Activated CD4-positive, alpha-beta T cell treated with anti-CD3 and anti-CD28 coated beads, Interleukin-2, amount 50 U/mL, for 48 hours (primary cell): ENCODE measurements around the gene VPS35.
A peak's percentile ranks its signal among the peaks of the same experiment; 100 is the strongest.
"Not testable (repeated sequence)": the region's sequence is repeated elsewhere in the genome, so short reads cannot be mapped to it uniquely, and the experiment has no call there.

Source experiments
- DNase-seq, 2 experiments: peaks; one replicate each; pipeline ENCODE4 v3.0.0-alpha.2; 2020

The VPS35 gene

DNA sequence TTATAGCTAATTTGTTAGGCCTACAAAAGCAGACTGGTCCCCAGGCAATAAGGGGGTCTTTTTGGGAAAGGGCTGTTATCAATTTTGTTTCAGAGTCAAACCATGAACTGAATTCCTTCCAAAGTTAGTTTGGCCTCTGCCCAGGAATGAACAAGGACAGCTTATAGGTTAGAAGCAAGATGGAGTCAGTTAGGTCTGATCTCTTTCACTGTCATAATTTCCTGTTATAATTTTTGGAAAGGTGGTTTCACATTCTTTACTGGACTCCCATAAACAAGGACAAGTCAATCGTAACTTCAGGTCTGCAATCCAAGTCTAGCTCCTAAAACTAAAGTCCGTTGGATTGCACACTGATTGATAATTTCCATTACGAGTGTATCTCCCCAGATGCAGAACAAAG, 37.7 kb downstream of the VPS35 start:
- DNase-seq: no peak

GRCh38 chr16:46650254-46650623, 38.7 kb downstream of the VPS35 start:
- DNase-seq: no peak

DNA sequence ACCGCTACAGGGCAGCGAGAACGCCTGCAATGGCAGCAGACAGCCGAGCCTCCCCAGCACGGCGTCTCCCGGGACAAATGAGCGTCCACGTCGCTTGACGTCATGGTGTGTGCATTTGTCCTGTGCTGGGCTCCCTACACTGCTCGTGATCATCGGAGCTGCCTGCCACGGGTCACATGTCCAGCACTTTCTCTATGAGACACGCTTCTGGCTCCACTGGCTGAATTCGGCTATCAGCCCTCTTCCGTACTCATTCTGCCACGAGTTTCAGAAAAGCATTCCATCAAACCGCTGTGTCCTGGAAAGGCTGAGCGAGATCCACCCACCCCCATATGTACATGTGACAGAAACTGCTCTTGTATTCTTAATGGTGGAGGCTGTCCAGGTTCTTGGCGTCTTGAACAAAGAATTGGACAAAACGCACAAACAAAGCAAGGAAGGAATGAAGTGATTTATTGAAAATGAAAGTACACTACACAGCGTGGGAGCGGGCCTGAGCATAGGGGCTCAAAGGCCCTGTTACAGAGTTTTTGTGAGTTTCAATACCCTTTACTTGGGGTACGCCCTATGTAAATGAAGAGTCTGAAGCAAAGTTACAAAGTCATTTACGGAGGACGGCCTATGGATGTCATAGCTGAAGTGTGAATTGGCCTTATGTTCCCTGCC, 39.3 kb downstream of the VPS35 start:
- no peak for DNase-seq

DNA sequence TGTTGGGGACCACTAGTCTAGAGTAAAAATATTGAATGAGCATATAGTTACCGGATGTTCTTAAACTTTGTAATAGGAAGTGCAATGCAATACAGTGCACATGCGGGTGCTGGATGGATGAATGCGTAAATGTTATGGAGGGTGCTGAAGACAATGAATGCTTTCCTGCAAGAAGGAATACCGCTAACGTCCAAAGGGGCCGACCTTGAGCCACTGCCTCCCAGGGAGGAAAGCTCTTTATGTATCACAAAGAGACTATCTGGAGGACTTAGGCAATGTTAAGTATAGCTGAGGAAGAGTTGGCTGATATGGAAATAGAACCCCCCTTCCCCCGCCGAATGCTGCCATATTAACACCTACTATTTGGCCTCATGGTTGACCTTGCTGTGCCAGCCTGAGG, 40.3 kb downstream of the VPS35 start:
- no peak for DNase-seq

DNA sequence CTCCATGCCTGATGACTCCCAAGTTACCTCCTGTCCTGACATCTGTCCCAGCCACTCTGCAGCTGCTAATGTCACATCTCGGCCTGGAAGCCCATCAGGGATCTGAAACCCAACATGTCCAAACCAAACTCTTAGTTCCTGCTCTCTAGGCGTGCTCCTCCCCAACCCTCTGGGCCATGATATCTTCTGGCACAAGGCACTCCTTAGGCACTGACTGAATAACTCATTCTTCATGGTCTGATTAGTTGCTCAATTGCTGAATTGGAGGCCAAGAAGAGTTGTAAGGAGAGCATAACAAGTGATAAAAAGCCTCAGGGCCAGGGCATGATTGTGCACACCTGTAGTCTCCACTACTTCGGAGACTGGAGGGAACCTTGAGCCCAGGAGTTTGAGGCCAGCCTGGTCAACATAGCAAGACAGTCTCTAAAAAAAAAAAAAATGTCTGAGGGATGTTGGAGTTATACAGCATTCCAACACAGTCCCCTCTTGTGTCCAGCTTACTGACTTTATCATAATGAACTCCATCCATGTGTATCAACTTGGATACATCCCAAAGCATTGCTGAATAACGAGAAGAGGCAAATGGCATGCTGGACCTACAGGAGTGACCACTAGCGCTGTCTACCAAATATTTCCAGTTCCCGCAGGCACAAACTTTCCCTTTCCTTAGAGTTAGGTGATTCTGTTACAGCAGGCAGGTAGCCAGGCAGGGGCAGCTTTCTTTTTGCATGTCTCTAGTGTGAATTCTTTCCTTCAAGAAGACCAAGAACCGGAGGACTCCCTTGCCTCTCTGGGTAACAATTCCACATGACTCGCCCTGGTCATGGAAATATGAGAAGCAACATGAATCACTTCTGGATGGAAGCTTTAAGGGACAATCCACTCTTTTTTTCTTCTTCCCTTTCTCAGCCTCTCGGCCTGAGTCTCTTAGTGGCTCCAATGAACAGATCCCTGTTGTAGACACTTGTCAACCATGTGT, 49.7 kb downstream of the VPS35 start:
- DNase-seq: no peak

- no peak for DNase-seq
Observed at GRCh38 chr16:46632778-46633733, 55.9 kb downstream of the VPS35 start.

DNA sequence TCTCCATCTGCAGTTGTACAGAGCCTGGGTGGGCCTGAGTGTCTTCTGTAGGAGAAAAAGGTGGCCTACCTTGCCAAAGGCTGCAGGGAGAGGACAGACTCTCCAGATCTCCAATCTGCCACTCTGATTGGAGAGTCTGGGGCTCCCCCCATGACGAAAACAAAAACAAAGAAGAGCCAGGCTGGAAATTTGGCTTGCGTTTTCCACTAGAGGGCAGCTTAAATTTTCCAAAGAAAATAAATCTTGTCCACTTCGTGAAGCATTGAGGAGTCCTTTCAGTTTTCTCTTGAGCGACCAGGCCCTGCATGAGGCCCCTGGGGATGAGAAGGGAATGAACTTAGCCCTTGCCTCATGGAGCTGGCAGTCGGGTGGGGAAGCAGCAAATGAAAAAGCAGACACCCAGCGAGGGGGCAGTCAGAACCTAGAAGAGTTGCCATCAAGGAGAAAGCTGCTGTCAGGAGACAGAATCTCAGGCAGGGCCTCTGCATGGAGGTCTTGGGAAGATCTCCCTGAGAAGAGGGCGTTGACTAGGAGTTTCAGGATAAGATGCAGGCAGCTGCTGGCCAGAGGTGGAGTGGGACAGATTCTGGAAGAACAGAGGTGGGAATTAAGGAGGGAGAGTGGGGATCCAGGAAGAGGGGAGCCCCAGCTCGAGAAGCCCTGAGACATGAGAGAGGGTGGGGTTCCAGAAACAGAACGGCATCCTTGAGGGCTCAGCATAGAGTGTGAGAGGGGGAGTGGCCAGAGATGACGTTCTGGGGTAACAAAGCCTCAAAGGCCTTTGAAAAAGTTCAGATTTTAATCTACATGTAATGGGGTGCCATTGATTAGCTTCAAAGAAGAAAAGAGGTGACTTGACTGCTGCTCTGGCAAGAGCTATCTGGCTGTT, 59.4 kb downstream of the VPS35 start:
- DNase-seq: no peak

GRCh38 chr16:46627746-46628145, 61.2 kb downstream of the VPS35 start:
- no peak for DNase-seq

- not testable (repeated sequence) for DNase-seq
Observed at GRCh38 chr16:46626681-46627080, 62.3 kb downstream of the VPS35 start.

GRCh38 chr16:46624862-46625261, 64.1 kb downstream of the VPS35 start:
- not testable (repeated sequence) for DNase-seq

DNA sequence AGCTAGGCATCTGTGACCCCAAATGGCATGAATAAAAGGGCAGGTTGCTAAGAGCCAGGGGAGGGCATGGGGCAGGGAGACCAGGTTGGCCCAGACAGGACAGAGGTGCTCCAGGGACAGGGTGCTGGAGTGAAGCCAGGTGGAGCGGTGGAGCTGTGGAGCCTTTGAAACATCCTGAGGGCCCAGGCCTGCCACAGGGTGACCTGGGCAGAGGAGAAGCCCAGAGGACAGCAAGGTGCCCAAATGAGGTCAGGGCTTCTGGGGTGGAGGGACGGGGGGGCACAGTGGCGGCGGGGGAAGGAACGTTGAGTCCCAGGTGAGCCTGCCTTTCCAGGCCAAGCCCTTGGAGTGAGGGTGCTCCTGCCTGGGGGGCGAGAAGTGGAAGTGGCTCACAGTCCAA, 65.3 kb downstream of the VPS35 start:
- not testable (repeated sequence) for DNase-seq

GRCh38 chr16:46623246-46623645, 65.7 kb downstream of the VPS35 start:
- DNase-seq: not testable (repeated sequence)

DNA sequence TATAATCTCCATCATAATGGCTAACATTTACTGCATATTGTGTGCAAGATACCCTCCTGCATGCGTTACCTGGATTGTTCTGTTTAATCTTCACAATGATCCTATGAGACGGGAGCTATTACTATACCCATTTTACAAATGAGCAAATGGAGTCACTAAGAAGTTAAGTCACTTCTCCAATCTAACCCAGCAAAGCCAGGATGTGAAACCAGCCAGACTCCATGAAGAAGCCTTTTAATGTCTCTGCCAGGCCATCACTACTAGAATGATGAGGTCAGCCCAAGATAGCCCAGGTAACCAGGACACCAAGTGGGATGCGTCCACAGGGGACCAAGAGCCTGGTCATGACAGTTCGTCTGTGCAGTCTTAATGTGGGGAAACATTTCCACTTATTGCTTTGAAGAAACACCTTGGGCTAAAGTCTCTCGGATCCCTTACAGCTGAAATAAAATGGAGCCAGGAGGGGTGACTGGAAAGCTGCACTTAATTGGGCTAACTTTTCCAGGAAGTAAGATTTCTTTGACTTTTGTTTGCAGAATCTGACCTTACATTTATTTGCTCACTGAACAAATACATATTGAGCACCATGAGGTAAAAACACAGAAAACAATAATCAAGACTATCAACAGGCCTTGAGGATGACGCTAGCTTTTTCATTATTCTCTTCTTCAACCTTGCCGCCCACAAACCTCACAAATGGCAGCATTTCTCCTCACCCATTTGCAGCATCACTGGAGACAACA, 66.9 kb downstream of the VPS35 start:
- DNase-seq: no peak

DNA sequence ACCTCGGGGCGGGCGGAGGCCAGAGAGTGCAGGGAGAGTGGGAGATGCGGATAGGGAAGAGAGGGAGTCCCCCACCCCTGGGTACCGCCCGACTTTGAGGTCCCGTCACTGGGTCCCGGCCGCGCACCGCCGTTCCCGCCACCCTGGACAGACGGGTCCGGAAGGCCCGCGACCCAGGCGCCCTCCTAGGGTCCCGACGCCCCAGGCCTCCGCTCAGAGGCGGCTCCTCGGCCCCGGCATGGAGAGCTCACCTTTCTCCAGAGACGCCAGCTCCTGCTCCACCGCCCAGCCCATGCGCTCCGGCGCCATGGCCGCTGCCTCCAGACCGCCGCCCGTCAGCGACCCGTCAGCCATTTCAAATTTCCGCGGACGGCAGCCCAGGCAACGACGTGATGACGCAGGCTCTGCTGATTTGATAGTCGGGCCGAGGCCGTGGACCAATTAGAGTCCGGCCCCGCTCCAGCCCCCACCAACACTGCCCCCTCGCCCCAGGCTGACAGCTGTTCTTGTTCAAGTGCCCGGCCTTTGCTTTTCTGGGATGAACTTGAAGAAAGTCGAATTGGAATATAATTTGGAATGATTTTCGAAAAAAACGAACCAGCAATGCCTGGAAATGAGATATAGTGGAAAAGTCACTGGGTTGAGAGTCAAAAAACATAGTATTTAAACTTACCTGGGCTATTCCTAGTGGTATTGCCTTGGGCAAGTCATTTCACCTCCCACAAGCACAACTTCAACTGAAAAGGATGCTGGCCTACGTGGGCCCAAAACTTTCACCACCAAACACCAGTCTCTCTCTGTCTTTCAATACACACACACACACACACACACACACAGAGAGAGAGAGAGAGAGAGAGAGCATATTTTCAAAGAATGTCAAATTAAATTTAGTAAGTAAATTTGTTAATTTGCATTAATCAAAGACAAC, 67.7 kb downstream of the VPS35 start, which contains the start of gene SHCBP1:
Gene SHCBP1, minus strand, starts transcription at position 374 of the 928 bp plus-strand sequence. Its CDS starts 20 bp downstream, at position 354.
- peak; percentile 84 to 87 for DNase-seq

DNA sequence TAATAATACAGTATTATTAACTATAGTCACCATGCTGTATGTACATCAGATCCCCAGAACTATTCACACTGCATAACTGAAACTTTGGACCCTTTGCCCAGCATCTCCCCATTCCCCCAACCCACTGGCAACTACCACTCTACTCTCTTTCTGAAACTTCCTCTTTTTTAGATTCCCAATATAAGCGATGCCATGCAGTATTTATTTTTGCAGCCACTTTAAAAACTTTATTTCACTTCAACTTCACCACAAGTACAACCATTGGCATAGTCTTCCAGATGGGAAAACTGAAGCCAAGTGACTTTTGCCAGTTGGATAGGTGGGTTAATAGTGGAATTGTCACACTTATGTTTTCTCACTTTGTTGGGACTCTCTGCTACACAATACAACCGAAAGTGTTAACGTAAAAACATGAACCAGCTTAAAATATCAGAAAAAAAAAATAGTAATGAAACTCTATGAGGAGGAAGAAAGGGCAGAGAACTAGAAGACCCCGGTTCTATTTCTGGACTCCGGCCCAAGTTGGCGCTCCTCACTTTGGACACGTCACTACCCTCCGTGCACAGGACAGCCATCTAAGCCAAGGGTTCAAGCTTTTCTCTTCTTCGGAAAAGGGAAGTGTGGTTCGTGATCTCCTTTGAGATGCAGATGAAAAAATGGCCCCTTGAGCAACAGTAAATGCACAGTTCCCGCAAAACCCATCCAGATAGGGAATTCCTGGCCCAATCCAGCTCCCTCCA, 68.5 kb downstream of the VPS35 start:
- peak in 1 of 2 experiments; percentile 14 for DNase-seq

- no peak for DNase-seq
Observed at GRCh38 chr16:46618516-46618915, 70.5 kb downstream of the VPS35 start.

DNA sequence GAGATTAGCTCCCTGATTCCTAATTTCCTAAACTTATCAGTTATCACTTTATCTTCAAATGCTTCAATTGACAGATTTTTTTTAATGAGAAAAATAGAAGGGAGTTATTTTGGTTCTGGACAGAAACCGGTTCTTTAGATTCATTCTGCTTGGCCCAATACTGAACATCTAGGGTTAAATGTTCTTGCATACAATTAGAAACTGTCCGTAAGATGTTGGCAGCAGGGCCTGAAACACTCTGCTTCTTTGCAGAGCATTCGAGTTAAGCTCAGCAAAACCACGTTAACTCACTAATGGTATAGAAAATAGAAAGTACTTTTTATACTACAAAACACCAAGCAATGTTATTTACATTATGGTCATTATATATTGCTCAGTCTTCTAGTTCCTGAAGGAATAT, 75.0 kb downstream of the VPS35 start:
- no peak for DNase-seq

DNA sequence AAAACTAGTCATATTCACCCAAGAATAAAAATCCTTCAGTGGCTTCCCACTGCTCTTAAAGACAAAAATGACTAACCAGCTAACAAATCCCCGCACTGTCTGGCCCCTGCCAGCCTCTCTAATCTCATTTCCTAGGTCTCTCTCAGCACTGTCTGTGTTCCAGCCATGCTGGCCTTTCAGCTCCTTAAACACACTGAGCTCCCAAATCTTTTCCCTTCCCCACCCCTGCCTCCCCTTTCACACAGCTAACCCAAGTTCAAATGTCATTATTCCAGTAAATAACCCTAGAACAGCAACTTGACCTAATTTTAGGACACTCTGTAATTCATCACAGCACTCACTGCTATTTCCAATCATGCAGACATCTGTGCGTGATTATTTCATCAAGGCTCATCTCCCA, 75.6 kb downstream of the VPS35 start:
- DNase-seq: no peak

GRCh38 chr16:46612121-46612520, 76.9 kb downstream of the VPS35 start:
- DNase-seq: no peak
